ENCODE data around the gene GNG14.

DNA sequence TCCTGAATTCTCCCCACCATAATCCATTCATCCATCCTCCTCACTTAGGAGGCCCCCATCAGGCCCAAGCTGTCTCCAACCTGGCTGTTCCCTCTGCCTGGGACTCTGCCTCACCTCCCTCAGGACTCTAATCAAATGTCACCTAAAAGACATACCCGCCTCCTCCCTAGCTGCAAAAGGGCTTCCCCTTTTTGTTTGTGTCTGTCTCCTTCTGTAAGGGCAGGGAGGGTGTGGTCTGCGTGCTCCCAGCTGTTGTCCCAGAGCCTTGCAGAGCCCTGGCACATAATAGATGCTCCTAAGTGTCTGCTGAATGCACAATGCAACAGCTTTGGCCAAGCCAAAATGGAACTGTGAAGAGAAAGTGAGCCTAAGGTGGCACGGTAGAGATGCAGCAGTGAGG, 42.3 kb downstream of the GNG14 start:
- TF ChIP-seq POLR2A (IDR thresholded peaks at IDR 0.05), result no peak
- TF ChIP-seq, protein P1, sequence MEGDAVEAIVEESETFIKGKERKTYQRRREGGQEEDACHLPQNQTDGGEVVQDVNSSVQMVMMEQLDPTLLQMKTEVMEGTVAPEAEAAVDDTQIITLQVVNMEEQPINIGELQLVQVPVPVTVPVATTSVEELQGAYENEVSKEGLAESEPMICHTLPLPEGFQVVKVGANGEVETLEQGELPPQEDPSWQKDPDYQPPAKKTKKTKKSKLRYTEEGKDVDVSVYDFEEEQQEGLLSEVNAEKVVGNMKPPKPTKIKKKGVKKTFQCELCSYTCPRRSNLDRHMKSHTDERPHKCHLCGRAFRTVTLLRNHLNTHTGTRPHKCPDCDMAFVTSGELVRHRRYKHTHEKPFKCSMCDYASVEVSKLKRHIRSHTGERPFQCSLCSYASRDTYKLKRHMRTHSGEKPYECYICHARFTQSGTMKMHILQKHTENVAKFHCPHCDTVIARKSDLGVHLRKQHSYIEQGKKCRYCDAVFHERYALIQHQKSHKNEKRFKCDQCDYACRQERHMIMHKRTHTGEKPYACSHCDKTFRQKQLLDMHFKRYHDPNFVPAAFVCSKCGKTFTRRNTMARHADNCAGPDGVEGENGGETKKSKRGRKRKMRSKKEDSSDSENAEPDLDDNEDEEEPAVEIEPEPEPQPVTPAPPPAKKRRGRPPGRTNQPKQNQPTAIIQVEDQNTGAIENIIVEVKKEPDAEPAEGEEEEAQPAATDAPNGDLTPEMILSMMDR (IDR thresholded peaks at IDR 0.05), result no peak
